ENCODE data around the gene GAA. TPM values are rescaled to one million over a fixed set of nuclear protein-coding genes. Genes with fewer than 3 reads are reported as not detected.

Gene GAA
- polyA plus RNA-seq, 1 of the 3 experiments (the other 2 are of a cell fraction) = 27.3 TPM

- TF ChIP-seq PBX3 (IDR thresholded peaks at IDR 0.05) = no peak
- no peak for TF ChIP-seq YY1 (IDR thresholded peaks at IDR 0.05; ENCODE audit: low read depth)
- TF ChIP-seq NFIC (IDR thresholded peaks at IDR 0.05; ENCODE audit: borderline replicate concordance) = no peak
- no peak for TF ChIP-seq GATA2 (CRISPR knock-in tag; IDR thresholded peaks at IDR 0.05)
Observed at GRCh38 chr17:80152081-80152702, 50.8 kb downstream of the GAA start (continued).

- H3K9me3 ChIP-seq = no peaks in the 10 kb centered on the region
- POLR2A ChIA-PET = no interaction called here
Observed at GRCh38 chr17:80153004-80153403, 51.6 kb downstream of the GAA start.

More at GRCh38 chr17:80153004-80153403, 51.6 kb downstream of the GAA start:
- H3K4me1 ChIP-seq (ENCODE audit: control insufficient read depth in 1 of 2, insufficient read depth in 2 of 2, low read depth in 1 of 2, low read length in 1 of 2) = peaks cover 5 to 12% of the 10 kb centered on the region in 2 experiments; a peak in 1 of 4 replicates
- H2AFZ ChIP-seq (ENCODE audit: low read depth) = no peak overlapping the region
- TF ChIP-seq JUND (IDR thresholded peaks at IDR 0.05) (no peak), PBX3 (IDR thresholded peaks at IDR 0.05) (no peak), FOXJ3 (CRISPR knock-in tag; IDR thresholded peaks at IDR 0.05) (no peak), EP300 (IDR thresholded peaks at IDR 0.05; ENCODE audit: borderline replicate concordance in 1 of 2, low read depth in 1 of 2, low read length in 1 of 2) (no peak), GABPA (IDR thresholded peaks at IDR 0.05; ENCODE audit: low read depth) (no peak), ZBTB33 (IDR thresholded peaks at IDR 0.05; ENCODE audit: borderline replicate concordance, low read depth) (no peak), RAD21 (IDR thresholded peaks at IDR 0.05; ENCODE audit: low read length) (no peak), USF1 (IDR thresholded peaks at IDR 0.05; ENCODE audit: borderline replicate concordance, low read depth) (no peak), NRF1 (IDR thresholded peaks at IDR 0.05; ENCODE audit: low read depth, low read length) (no peak), ELF1 (IDR thresholded peaks at IDR 0.05) (no peak), FOSL2 (IDR thresholded peaks at IDR 0.05; ENCODE audit: borderline replicate concordance, low read depth) (no peak), RFX5 (IDR thresholded peaks at IDR 0.05; ENCODE audit: low read length) (no peak), USF2 (IDR thresholded peaks at IDR 0.05; ENCODE audit: borderline replicate concordance, low read depth, low read length) (no peak), RXRA (IDR thresholded peaks at IDR 0.05; ENCODE audit: borderline replicate concordance, low read depth) (no peak), TEAD4 (IDR thresholded peaks at IDR 0.05; ENCODE audit: borderline replicate concordance, insufficient read depth) (no peak), RCOR1 (IDR thresholded peaks at IDR 0.05; ENCODE audit: low read length) (no peak), TCF12 (IDR thresholded peaks at IDR 0.05) (no peak), SIN3A (IDR thresholded peaks at IDR 0.05; ENCODE audit: borderline replicate concordance, low read depth, low read length) (no peak)
- H3F3A ChIP-seq (replicated peaks; ENCODE audit: insufficient read depth) = peaks cover 4% of the 10 kb centered on the region
- no peaks in the 10 kb centered on the region for H4K20me1 ChIP-seq (ENCODE audit: insufficient read depth)
- H3K4me2 ChIP-seq = no peak overlapping the region
- H3K9ac ChIP-seq = no peak overlapping the region
- H3K9me2 ChIP-seq = no peaks in the 10 kb centered on the region
- H3K27me3 ChIP-seq (ENCODE audit: insufficient read depth) = no peaks in the 10 kb centered on the region
- peaks cover 17% of the 10 kb centered on the region for H3K79me2 ChIP-seq (ENCODE audit: insufficient read depth)
- no peak overlapping the region for H3K4me3 ChIP-seq (ENCODE audit: low read depth in 2 of 2, low read length in 1 of 2)
- 93% methylated on average over 3 of the region's 3 CpGs for WGBS (ENCODE audit: low lambda C conversion rate)
- no peak for DNase-seq
- CTCF ChIA-PET = no interaction called here
- H3K27ac ChIP-seq (ENCODE audit: low read depth in 2 of 2, low read length in 1 of 2) = no peak overlapping the region
- peaks cover 0 to 7% of the 10 kb centered on the region in 2 experiments for H3K36me3 ChIP-seq (replicated peaks in 1 of 2; ENCODE audit: control insufficient read depth in 1 of 2, insufficient read depth in 2 of 2, low read length in 1 of 2)
